Uterus (tissue), 2 donors: ENCODE data around the gene MOGAT1.

ENCODE experiments used
- CTCF ChIP-seq, 4 experiments: fragments of 200-600 bp in 2 of 4; fragments of 450-650 bp in 2 of 4; sonication (generic) in 2 of 4; IDR thresholded peaks; one replicate each; pipeline ENCODE4 v1.5.1; 2016 to 2019; ENCODE audit warnings: antibody characterized with exemption in 4 of 4, mild to moderate bottlenecking in 2 of 4, moderate library complexity in 1 of 4
- POLR2A ChIP-seq, 2 donors: fragments of 450-650 bp; IDR thresholded peaks; one replicate each; pipeline ENCODE4 v1.6.1; 2016; ENCODE audit warnings: antibody characterized with exemption in 2 of 2, mild to moderate bottlenecking in 1 of 2, moderate library complexity in 1 of 2

GRCh38 chr2:222635295-222635694 lies 36.2 kb upstream of the MOGAT1 start:
- TF ChIP-seq POLR2A (IDR thresholded peaks at IDR 0.05) (no peak), CTCF (IDR thresholded peaks at IDR 0.05) (no peak)
